HG03442 (cell line): Measurements from ENCODE around the gene COX5B.
A peak's percentile ranks its signal among the peaks of the same experiment; 100 is the strongest.

Experiments
- ATAC-seq: cut with Tn5 transposase; IDR thresholded peaks from one replicate; pipeline ENCODE4 v1.9.1; 2021; ENCODE audit warnings: mild to moderate bottlenecking, moderate library complexity; ENCODE audit not compliant: unreplicated experiment

Gene COX5B

GRCh38 chr2:97653874-97654273 lies 8.0 kb downstream of the COX5B start:
- no peak for ATAC-seq

DNA sequence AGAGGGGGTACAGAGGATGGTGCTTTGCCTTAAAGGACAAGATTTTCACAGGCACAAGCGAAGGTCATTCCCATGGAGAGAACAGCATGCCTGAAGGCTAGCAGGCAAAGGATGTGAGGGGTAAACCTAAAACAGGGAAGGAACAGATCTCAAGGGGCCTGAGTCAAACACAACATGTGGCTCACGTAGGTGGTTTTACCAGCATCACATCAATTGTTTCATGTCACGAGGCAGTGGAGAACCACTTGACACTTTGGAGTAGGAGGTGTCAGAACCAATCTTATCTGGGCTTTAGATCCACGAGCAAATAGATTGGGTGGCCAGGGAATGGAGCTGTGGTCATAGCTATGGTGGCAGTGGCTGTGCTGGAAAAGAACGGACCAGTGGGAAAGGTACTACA lies 8.4 kb downstream of the COX5B start:
- no peak for ATAC-seq

- no peak for ATAC-seq
Measured at GRCh38 chr2:97654791-97655190, 8.9 kb downstream of the COX5B start.

DNA sequence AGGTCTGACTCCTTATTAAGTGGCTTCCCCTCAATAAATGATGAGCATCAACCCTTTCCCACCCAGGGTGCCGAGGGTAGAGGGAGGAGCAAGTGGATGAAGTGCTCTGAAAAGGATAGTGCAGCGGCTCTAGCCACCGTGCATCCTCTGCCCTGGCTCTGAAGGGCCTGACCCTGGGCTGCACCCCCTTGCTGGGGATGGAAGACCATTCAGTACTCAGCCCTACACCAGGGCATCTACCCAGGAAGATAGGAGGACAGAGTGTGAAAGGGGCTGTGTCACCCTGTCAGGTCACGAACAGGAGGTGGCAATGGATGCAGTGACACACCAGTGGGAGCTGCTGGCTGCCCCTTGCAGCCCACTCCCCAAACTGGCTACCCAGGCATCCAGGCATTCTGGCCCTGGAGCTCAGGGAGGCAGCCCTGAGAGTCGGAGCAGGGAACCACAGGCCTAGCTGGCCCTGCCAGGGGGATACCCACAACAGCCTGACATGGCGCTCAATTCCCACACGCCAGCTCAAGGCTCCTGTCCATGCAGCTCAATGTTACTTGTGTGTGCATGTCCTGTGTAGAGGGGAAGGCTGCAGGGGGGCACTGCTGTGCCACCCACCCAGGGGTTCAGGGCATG lies 10.4 kb downstream of the COX5B start:
- no peak for ATAC-seq

DNA sequence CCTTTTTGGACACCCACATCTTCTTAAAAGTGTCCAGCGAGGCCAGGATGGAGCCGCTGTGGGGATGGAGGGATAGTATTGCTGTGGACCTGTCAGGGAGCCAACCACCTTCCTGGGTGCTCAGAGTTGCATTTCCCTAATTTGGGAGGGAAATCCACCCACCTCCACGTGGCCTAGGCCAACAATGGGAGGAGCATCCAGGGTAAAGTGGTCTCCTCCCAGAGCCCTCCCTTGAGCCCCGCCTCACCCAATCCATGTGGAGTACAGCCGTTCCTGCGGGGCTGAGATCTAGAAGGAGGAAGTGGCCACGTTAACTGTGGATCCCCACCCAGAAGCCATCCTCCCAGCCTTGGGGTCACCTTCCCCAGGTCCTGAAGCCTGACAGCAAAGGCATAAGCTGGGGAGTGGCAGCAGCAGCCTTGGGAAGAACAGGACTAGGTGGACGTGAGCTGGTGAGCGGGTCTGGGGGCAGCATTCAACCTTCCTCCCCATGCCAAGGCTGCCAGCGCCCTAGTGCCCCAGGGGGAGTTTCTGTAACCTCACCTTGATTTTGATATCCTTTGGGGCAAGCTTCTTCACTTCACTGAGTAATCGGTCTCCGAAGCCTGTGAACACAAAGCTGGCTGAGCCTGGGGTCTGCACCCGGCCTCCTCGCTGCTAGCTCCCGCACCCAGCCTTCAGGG lies 11.2 kb downstream of the COX5B start:
- ATAC-seq: no peak

- ATAC-seq: no peak
Measured at GRCh38 chr2:97657986-97658690, 12.3 kb downstream of the COX5B start.

GRCh38 chr2:97658691-97659157 lies 12.9 kb downstream of the COX5B start:
- no peak for ATAC-seq

DNA sequence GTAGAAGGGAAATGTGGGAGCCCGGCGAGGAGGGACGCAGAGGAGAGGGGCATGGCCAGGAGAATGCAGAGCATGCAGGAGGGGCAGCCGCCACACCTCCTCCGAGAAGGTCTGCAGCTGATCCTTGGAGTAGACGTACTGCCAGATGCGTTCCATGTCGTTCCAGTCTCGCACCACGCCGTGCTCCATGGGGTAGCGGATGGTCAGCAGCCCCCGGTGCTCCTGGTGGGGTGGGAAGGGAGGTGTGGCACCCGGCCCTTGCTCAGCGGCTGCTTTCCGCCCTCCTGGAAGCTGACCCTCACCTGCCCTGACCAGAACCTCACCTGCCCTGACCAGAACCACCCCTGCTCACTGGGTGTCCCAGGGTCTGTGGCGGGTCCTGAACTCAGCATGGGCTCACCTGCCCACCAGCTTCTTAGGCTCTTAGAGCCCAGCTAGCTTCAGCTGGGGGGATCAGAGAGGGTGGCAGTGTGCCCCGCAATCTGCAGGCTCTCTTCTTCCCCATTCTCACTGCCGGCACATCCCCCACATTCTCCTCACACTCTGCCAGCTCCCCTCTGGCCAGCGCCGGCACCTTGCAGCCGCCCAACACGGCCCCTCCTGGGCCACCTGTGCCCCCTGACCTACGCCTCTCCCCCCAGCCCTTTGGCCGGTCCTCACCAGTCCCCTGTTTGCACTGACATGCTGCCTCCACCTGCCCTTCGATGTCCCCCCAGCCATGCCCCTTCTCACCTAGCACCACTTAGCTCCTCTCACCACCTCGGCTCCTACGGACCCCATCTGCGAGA lies 13.6 kb downstream of the COX5B start:
- ATAC-seq: no peak

- no peak for ATAC-seq
Measured at GRCh38 chr2:97660044-97660774, 14.3 kb downstream of the COX5B start.

DNA sequence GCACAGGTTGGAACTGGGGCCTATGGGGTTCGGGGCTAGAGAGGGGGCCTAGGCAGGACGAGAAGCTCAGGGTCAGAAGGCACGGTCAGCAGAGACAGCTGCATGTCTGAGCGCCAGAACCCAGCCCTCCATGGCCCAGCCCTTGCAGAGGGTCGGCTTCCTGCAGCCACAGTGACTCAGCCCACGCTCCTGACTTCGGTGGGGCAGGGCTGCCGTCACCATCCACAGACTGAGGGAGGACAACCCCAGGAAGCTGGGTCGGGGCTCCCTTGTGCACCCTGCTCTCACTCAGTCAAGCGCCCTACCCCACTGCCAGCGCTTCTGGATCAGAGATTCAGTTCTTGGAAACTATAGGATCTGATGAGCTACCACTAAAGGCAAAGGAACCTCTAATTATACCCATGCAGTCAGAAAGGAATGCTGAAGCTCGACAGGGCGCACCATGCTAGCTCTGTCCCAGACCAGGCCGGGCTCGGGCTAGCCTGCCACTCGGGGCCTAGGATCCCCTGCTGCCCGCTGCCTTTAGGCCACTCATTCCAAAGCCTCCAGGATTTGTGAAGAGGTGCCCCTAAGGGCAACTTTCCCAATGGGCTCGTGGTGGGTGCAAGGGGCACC lies 15.0 kb downstream of the COX5B start:
- ATAC-seq: no peak

GRCh38 chr2:97661927-97662326 lies 16.1 kb downstream of the COX5B start:
- no peak for ATAC-seq

GRCh38 chr2:97662386-97662894 lies 16.6 kb downstream of the COX5B start:
- peak; percentile 30 for ATAC-seq

DNA sequence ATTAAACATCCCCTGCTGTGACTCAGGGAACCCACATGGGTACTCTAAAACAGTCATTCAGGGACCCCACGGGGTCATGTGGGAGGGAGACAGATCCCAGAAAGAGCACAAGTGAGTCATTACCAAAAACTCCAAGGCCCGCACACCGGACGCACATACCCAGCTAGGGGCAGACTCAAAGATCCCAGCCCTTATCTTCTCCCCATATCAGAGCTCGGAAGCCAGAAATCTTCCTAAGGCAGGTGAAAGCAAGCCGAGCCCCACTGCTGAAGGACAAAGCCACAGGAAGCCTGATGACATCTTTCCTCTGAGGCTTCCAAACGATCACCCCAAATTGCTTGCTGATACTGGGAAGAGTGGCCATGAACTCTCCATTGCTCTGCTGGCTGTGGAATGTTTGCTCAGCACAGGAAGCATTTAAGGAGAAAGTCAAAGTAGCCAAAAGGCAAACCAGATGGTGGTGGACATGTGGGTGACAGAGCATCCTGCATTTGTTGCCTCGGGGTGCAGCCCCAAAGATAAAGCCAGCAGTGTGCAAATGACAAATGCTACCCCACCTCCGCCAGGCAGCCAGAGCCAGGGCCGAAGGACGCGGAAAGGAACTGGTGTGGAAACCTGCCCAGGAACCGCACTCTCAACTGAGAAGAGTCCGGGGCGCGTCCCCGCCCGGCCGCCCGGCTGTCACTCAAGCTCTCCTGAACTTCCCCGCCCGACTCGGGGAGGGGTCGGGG lies 17.2 kb downstream of the COX5B start:
- peak; percentile 31 for ATAC-seq

DNA sequence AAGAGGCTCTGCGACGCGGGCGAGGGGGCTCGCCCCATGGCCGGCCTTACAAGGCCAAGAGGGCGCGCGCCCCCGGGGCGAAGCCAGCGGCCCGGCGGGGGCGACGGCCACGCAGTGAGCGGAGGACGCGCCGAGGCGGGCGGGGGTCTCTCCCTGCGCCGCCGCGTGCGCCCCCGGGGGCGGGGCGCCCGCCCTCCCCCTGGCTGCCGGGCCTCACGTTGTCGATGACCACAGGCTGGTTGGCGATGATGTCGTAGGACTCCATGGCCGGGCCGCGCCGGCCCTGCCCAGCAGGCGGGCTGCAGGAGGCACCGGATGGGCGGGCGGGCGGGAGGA lies 17.7 kb downstream of the COX5B start:
- ATAC-seq: no peak

DNA sequence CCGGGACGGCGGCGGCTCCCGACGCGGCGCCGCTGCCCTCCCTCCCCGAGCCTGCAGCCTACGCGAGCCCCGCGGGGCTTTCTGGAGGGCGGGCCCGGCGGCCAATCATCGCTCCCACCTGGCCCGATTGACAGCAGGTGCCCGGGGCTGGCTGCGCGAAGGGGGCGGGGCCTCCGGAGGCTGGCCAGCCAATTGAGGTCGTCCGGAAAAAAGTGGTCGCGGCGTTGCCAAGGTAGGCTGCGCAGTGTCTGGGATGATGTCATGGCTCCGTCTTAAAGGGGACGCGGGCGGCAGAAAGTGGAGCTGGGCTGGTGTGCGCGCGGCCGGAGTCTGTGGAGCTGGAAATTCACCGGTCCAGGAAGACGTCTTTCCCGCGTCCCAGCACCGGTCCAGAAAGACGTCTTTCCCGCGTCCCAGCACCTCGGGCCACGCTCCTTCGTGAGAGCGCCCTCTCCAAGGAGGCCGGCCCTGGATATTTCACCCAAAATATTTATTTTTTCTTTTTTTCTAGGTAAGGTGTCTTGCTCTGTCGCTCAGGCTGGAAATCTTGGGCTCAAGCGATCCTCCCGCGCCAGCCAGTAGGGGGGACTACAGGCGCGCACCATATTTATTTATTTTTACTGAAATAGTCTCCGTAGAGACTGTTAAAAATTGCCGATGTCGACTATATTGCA lies 18.2 kb downstream of the COX5B start, which contains the start of gene ACTR1B:
ACTR1B (minus strand) TSS at position 83 of the 674 bp plus-strand sequence. CDS start 154 bp downstream, outside the sequence.
- ATAC-seq: peak; percentile 79

- no peak for ATAC-seq
Measured at GRCh38 chr2:97664636-97664970, 18.7 kb downstream of the COX5B start.

- ATAC-seq: no peak
Measured at GRCh38 chr2:97669448-97669847, 23.6 kb downstream of the COX5B start, which contains the start of gene C2orf92. Gene C2orf92, plus strand, starts transcription at chr2:97669713. Its CDS starts 76 bp downstream, at chr2:97669789.

DNA sequence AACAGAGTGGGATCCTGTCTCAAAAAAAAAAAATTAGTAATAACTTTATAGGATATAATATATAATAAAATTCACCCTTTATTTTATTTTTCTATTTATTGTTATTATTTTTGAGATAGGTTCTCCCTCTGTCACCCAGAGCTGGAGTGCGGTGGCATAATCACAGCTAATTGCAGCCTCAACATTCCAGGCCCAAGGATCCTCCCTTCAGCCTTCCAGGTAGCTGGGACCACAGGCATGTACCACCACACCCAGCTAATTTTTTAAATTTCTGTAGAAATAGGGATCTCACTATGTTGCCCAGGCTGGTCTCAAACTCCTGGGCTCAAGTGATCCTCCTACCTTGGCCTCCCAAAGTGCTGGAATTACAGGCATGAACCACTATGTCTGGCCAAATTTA lies 24.6 kb downstream of the COX5B start:
- ATAC-seq: no peak

- ATAC-seq: no peak
Measured at GRCh38 chr2:97671526-97671925, 25.7 kb downstream of the COX5B start.
